Endothelial cell (in vitro differentiated cells): ENCODE data around the gene RGS6. TPM values are rescaled to one million over a fixed set of nuclear protein-coding genes. Genes with fewer than 3 reads are reported as not detected.

Experiments used
- DNase-seq: peaks from one replicate; pipeline ENCODE4 v3.0.0; 2021; ENCODE audit warnings: low spot score
- H3K27ac Mint-ChIP-seq: one replicate; pipeline ENCODE4 v1.8.0; 2021; ENCODE audit warnings: mixed read lengths, inconsistent platforms; ENCODE audit not compliant: unreplicated experiment
- H3K27me3 Mint-ChIP-seq: one replicate; pipeline ENCODE4 v1.8.0; 2021; ENCODE audit warnings: mild to moderate bottlenecking, moderate library complexity, mixed read lengths, inconsistent platforms; ENCODE audit not compliant: unreplicated experiment
- H3K36me3 Mint-ChIP-seq: one replicate; pipeline ENCODE4 v1.8.0; 2021; ENCODE audit warnings: mild to moderate bottlenecking, low read depth, mixed read lengths, inconsistent platforms; ENCODE audit not compliant: unreplicated experiment
- H3K4me1 Mint-ChIP-seq: one replicate; pipeline ENCODE4 v1.8.0; 2021; ENCODE audit warnings: mild to moderate bottlenecking, mixed read lengths, inconsistent platforms; ENCODE audit not compliant: unreplicated experiment
- H3K4me3 Mint-ChIP-seq: one replicate; pipeline ENCODE4 v1.8.0; 2021; ENCODE audit warnings: mild to moderate bottlenecking, mixed read lengths, inconsistent platforms; ENCODE audit not compliant: unreplicated experiment
- H3K9me3 Mint-ChIP-seq: one replicate; pipeline ENCODE4 v1.8.0; 2021; ENCODE audit warnings: mixed read lengths, inconsistent platforms; ENCODE audit not compliant: unreplicated experiment
- CTCF ChIP-seq: fragments of 200-600 bp; sonication (generic); IDR thresholded peaks from one replicate; pipeline ENCODE4 v1.5.0; 2021; ENCODE audit warnings: antibody characterized with exemption; ENCODE audit not compliant: unreplicated experiment
- total RNA-seq: library from RNA; stranded (reverse); fragmentation: NEBNext Ultra II Directional; extraction: Animal tissue kit (Norgen Biotek cat#: 25700); gene quantifications from one replicate; pipeline ENCODE4 v1.2.1, GENCODE V29; 2021; ENCODE audit not compliant: unreplicated experiment

Gene RGS6
- total RNA-seq, 1 donor from 2014 or later: 15.7 TPM

- Mint-ChIP-seq H3K36me3 (peaks cover 27% of the 10 kb centered on the region), H3K4me3 (no peak overlapping the region), H3K27me3 (no peaks in the 10 kb centered on the region), H3K9me3 (peaks cover 6% of the 10 kb centered on the region), H3K27ac (no peak overlapping the region), H3K4me1 (no peaks in the 10 kb centered on the region)
- DNase-seq: no peak
- no peak for TF ChIP-seq CTCF
These were observed 556.3 kb downstream of the RGS6 start for GRCh38 chr14:72488514-72488913.

- TF ChIP-seq CTCF: no peak
- H3K4me3 Mint-ChIP-seq: no peak overlapping the region
- no peak for DNase-seq
- H3K36me3 Mint-ChIP-seq: peaks cover 19% of the 10 kb centered on the region
- H3K27ac Mint-ChIP-seq: no peak overlapping the region
- H3K4me1 Mint-ChIP-seq: no peaks in the 10 kb centered on the region
- peaks cover 6% of the 10 kb centered on the region for H3K9me3 Mint-ChIP-seq
- H3K27me3 Mint-ChIP-seq: no peaks in the 10 kb centered on the region
These were observed 560.0 kb downstream of the RGS6 start for GRCh38 chr14:72492196-72492595.

- peaks cover 5% of the 10 kb centered on the region for H3K27me3 Mint-ChIP-seq
- H3K4me3 Mint-ChIP-seq: no peak overlapping the region
- H3K9me3 Mint-ChIP-seq: no peaks in the 10 kb centered on the region
- no peak overlapping the region for H3K27ac Mint-ChIP-seq
- DNase-seq: no peak
- H3K36me3 Mint-ChIP-seq: peaks cover 9% of the 10 kb centered on the region
- TF ChIP-seq CTCF: no peak
- H3K4me1 Mint-ChIP-seq: no peaks in the 10 kb centered on the region
These were observed 563.4 kb downstream of the RGS6 start for GRCh38 chr14:72495668-72496067.

GRCh38 chr14:72498646-72499045, 566.4 kb downstream of the RGS6 start:
- no peaks in the 10 kb centered on the region for H3K9me3 Mint-ChIP-seq
- H3K27me3 Mint-ChIP-seq: peaks cover 5% of the 10 kb centered on the region
- H3K4me3 Mint-ChIP-seq: no peak overlapping the region
- H3K36me3 Mint-ChIP-seq: peaks cover 5% of the 10 kb centered on the region
- no peaks in the 10 kb centered on the region for H3K4me1 Mint-ChIP-seq
- no peak for DNase-seq
- H3K27ac Mint-ChIP-seq: no peak overlapping the region
- TF ChIP-seq CTCF: no peak

GRCh38 chr14:72499746-72500145, 567.5 kb downstream of the RGS6 start:
- Mint-ChIP-seq H3K27me3 (peaks cover 5% of the 10 kb centered on the region), H3K4me3 (no peak overlapping the region), H3K9me3 (no peaks in the 10 kb centered on the region), H3K36me3 (peaks cover 5% of the 10 kb centered on the region), H3K4me1 (no peaks in the 10 kb centered on the region), H3K27ac (peak overlapping the region; percentile 39)
- no peak for DNase-seq
- no peak for TF ChIP-seq CTCF
